Right renal pelvis (tissue), 4 donors: ENCODE results near the gene MUC6. TPM values are rescaled to one million over a fixed set of nuclear protein-coding genes. Genes with fewer than 3 reads are reported as not detected.
A peak's percentile ranks its signal among the peaks of the same experiment; 100 is the strongest.

Experiments
- DNase-seq, 4 donors: peaks; one replicate each; pipeline ENCODE4 v3.0.0-alpha.2; 2013; ENCODE audit warnings: low read depth in 4 of 4, low spot score in 3 of 4, missing footprints in 1 of 4
- polyA plus RNA-seq, 4 donors: library from polyadenylated mRNA; unstranded; fragments of 120-200 nt; gene quantifications; one replicate each; pipeline ENCODE4 v1.2.1, GENCODE V29; 2013; ENCODE audit not compliant: insufficient read length in 4 of 4

The MUC6 gene
- polyA plus RNA-seq, result 10 to 100 TPM in 3 of 4 donors, 1 to 10 TPM in 1; 9.9 to 35.4 (median 13.0) TPM

DNA sequence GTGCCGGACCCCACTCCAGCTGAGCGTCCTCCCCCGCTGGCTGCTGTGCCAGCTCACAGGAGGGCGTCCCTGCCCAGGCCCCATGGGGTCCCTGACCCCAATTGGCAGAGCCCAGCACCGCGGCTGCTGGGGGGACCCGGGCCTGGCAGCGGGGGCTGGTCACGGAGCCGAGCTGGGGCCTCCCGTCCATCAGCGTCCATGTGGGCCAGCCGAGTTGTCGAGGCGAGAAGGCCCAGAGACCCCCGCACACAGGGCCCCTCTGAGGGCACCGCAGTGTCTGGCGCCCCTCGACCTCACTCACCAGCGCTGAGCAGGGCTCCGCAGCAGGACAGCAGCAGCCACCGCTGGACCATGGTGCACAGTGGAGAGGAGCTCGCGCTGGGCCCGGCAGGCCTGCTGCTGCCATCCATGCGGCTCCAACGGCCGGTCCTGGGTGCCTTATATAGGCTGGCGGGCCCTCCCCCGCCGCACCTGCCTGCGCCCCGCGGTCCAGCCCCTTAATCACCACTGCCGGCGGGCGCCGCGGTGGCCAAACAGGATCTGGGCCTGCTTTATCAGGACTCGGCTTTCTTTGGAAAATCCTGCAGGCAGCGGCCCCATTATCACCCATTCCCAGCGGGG lies at the start of gene MUC6:
MUC6 (minus strand) TSS at position 416 of the 621 bp plus-strand sequence; CDS start at position 353, 63 bp downstream.
- no peak for DNase-seq

GRCh38 chr11:1085440-1086170 lies 49.1 kb upstream of the MUC6 start:
- no peak for DNase-seq

GRCh38 chr11:1084561-1085439 lies 48.3 kb upstream of the MUC6 start:
- DNase-seq, result no peak

DNA sequence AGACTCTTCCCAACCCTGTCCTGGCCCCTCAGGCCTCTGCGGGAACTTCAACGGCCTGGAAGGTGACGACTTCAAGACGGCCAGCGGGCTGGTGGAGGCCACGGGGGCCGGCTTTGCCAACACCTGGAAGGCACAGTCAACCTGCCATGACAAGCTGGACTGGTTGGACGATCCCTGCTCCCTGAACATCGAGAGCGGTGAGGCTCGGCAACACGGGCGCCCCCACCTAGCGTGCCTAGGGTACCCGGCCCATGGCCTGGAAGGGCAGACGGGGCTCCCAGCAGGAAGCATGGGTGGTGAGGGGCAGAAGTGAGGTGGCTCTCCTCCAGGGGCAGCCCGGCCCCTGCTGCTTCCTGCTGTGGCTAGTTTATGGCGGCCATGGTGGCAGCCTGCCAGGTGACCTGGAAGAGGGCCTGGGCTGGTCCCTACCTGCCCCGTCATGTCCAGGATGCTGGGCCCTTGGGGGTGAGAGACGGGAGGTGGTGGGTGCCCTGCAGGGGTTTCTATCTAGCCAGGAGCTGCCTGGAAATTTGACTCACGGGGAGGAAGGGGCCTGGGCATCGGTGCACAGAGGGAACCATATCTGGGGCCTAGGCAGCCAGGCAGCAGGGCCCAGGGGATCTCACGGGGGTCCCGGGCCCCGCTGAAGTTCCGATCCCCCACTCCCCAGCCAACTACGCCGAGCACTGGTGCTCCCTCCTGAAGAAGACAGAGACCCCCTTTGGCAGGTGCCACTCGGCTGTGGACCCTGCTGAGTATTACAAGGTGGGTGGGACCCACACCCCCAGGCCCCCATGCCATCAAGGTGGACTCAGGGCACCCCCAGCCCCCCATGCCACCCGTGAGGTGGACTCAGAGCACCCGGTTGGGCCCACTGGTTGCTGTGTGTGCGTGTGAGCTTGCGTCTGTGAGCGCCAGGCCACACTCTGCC lies 47.4 kb upstream of the MUC6 start:
- no peak for DNase-seq

- no peak for DNase-seq
These were observed 46.5 kb upstream of the MUC6 start for GRCh38 chr11:1082728-1083620.

- no peak for DNase-seq
These were observed 45.8 kb upstream of the MUC6 start for GRCh38 chr11:1082346-1082727.

DNA sequence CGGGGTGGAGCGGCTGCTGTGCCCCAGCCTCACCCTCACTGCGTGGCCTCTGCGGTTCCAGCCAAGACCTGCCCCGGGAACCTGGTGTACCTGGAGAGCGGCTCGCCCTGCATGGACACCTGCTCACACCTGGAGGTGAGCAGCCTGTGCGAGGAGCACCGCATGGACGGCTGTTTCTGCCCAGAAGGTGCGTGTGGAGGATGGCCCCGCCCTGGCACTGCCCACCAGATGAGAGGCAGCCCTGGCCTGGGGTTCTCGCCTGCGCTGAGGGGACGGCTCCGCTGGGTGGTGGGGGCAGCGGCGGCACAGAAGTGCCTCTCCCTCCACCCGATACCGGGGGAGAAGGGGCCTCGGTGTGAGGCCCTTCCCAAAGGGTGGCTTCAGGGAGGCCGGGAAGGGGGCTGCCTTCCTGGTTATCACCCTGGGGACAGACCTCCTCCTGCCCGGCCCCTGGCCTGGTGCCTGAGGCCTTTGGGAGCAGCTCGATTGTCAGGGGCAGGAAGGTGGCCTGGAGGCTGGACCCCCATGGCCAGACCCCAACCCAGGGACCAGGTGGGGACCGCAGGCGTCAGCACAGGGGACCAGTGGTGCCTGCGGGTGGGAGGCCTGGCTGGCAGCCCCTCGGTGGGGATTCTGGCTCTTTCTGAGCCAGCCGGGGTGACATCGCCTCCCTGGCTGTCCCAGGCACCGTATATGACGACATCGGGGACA lies 45.2 kb upstream of the MUC6 start:
- no peak for DNase-seq

GRCh38 chr11:1078191-1078601 lies 41.7 kb upstream of the MUC6 start:
- no peak for DNase-seq

GRCh38 chr11:1077417-1078119 lies 41.0 kb upstream of the MUC6 start:
- DNase-seq, result no peak

GRCh38 chr11:1077033-1077416 lies 40.5 kb upstream of the MUC6 start:
- no peak for DNase-seq

- no peak for DNase-seq
These were observed 39.6 kb upstream of the MUC6 start for GRCh38 chr11:1076061-1076665.

- DNase-seq, result no peak
These were observed 38.9 kb upstream of the MUC6 start for GRCh38 chr11:1075341-1075911.

DNA sequence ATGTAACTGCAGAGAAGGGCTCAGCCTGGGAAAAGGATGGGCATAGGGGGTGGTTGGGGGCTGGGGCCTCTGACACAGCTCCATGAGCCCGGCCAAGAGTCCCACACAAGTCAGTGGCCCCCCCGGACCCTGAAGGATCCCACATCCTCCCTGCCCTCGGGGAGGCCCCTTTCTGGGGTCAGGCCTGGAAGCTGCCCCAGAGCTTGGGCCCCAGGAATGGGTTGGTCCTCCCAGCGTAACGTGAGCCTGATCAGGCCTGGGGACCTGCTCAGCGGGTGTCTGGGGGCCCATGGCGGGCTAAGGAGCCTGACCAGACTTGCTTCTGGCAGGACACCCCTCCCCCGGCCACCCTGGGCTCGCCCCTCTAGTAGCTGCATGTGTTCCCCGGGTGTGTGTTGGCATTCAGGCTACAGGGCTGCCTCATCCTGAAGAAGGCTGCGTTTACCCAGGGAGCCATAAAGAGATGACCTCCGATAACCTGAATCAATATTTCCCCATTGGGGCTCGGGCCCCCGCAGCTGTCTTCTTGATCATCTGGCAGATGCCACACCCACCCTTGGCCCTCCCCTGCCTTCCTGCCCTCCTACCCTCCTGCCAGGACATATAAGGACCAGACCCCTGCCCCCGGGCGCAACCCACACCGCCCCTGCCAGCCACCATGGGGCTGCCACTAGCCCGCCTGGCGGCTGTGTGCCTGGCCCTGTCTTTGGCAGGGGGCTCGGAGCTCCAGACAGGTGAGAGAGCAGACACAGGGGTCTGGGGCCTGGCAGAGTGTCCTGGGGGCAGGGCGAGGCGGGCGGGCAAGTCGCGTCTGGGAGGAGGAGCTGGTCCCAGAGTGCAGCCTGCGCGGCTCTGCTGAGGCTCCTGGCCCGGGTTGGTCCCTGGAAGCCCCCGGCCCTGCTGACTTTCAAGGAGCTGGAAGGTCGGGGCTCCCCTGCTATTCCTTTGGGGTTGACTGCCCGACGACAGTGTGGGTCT lies 38.0 kb upstream of the MUC6 start, which contains the start of gene MUC2:
MUC2 (plus strand) TSS at position 631 of the 978 bp plus-strand sequence.
- DNase-seq, result no peak

DNA sequence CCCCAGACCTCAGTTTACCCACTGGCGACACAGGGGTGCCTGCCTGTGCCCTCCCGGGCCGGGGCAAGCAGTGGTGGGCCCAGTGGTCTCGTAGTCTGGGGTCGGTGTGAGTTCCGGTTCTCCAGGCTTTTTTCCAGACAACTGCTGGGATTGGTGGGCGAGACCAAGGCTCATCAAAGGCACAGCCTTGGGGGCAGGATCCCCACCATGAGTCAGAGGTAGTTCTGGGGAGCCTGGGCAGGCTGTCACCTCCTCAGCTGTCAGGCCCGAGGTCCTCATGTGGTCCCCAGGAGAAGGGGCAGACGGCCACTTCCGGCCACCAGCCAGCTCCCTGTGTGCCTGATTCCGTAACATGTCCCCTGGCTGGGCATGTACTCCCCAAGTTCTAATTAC lies 37.3 kb upstream of the MUC6 start:
- no peak for DNase-seq

- peak in 1 of 4 donors; percentile 5 for DNase-seq
These were observed 36.8 kb upstream of the MUC6 start for GRCh38 chr11:1073261-1073724.

DNA sequence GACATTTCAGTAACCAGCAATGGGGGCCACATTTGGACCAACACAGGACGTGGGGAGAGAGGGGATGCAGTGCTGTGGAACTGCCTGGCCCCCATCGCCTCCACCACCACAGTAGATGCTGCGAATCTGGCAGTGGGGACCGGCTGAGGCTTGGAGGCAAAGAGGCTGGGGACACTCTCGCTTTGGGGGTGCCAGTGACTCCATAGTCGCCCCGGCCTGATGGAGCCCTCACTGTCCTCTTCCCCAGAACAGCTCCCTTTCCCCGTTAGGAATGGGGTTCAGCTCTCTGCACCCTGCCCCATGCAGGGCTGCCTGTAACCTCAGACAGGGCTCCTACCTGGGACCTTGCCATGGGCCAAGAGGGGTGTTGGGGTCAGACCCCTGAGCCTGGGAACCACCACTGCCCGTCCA lies 36.3 kb upstream of the MUC6 start:
- DNase-seq, result no peak
